Activated CD8-positive, alpha-beta memory T cell treated with anti-CD3 and anti-CD28 coated beads, Interleukin-2, amount 10 ng/mL, durations not matched to agents 7 days and 5 days (primary cell): ENCODE measurements around the gene AJM1. TPM values are rescaled to one million over a fixed set of nuclear protein-coding genes. Genes with fewer than 3 reads are reported as not detected.
A peak's percentile ranks its signal among the peaks of the same experiment; 100 is the strongest.

Source experiments
- microRNA-seq: library from miRNA; unstranded; fragments of <30 nt; microRNA quantifications from one replicate; pipeline ENCODE4 v1.2.0, GENCODE V29; 2022
- total RNA-seq, 2 experiments: library from RNA; stranded (reverse); gene quantifications; one replicate each; pipeline ENCODE4 v1.2.3, GENCODE V29; 2021

AJM1 gene
- total RNA-seq, 2 experiments from 2014 or later, result 3.9 to 4.4 TPM

Small RNA genes within 50 kb of the gene (microRNA-seq; reads per million reads assigned to microRNA genes)
- gene MIR4292, result not detected
- gene MIR4479, result 9.8 reads per million, percentile 30 among the genes with 10 or more reads in this experiment

Other genes starting within 250 kb of the AJM1 start
- gene EGFL7, start 179.6 kb upstream of the AJM1 start, total RNA-seq, result 1 to 10 TPM in 1 of 2 experiments, under 1 TPM in 1; 0.29 to 1.1 TPM
- 10 to 100 TPM; 16.9 to 20.5 TPM for gene AGPAT2, start 155.0 kb upstream of the AJM1 start, total RNA-seq
- not detected for gene DIPK1B, start 129.9 kb upstream of the AJM1 start, total RNA-seq
- under 1 TPM in 1 of 2 experiments, not detected in 1; 0.68 TPM for gene LCN10, start 99.5 kb upstream of the AJM1 start, total RNA-seq
- gene LCN6, start 94.0 kb upstream of the AJM1 start, total RNA-seq, result not detected
- gene LCN8, start 84.2 kb upstream of the AJM1 start, total RNA-seq, result not detected
- not detected for gene LCN15, start 78.0 kb upstream of the AJM1 start, total RNA-seq
- 10 to 100 TPM; 31.7 to 32.8 TPM for gene TMEM141, start 51.1 kb upstream of the AJM1 start, total RNA-seq
- under 1 TPM; 0.26 to 0.91 TPM for gene CCDC183, start 46.1 kb upstream of the AJM1 start, total RNA-seq
- 100 to 1,000 TPM; 113 to 123 TPM for gene RABL6, start 34.5 kb upstream of the AJM1 start, total RNA-seq
- gene PHPT1, start 6.9 kb downstream of the AJM1 start, total RNA-seq, result 100 to 1,000 TPM in 1 of 2 experiments, 10 to 100 TPM in 1; 96.8 to 116 TPM
- 10 to 100 TPM; 13.4 to 15.5 TPM for gene MAMDC4, start 9.9 kb downstream of the AJM1 start, total RNA-seq
- gene EDF1, start 23.8 kb downstream of the AJM1 start, total RNA-seq, result 100 to 1,000 TPM; 283 to 360 TPM
- 10 to 100 TPM; 58.4 to 67.6 TPM for gene TRAF2, start 44.0 kb downstream of the AJM1 start, total RNA-seq
- 100 to 1,000 TPM; 106 to 107 TPM for gene FBXW5, start 102.3 kb downstream of the AJM1 start, total RNA-seq
- gene C8G, start 102.8 kb downstream of the AJM1 start, total RNA-seq, result 1 to 10 TPM in 1 of 2 experiments, not detected in 1; 1.7 TPM
- gene LCN12, start 109.8 kb downstream of the AJM1 start, total RNA-seq, result 1 to 10 TPM in 1 of 2 experiments, under 1 TPM in 1; 0.68 to 1.2 TPM
- 1 to 10 TPM; 1.2 to 3.2 TPM for gene PTGDS, start 135.0 kb downstream of the AJM1 start, total RNA-seq
- gene LCNL1, start 140.5 kb downstream of the AJM1 start, total RNA-seq, result under 1 TPM in 1 of 2 experiments, not detected in 1; 0.09 TPM
- 10 to 100 TPM; 68.6 to 94.8 TPM for gene PAXX, start 149.9 kb downstream of the AJM1 start, total RNA-seq
- gene CLIC3, start 154.1 kb downstream of the AJM1 start, total RNA-seq, result 1 to 10 TPM; 3.8 to 7.8 TPM
- 10 to 100 TPM; 30.0 to 73.6 TPM for gene ABCA2, start 185.8 kb downstream of the AJM1 start, total RNA-seq
- 1 to 10 TPM in 1 of 2 experiments, under 1 TPM in 1; 0.68 to 2.8 TPM for gene FUT7, start 189.6 kb downstream of the AJM1 start, total RNA-seq
- gene NPDC1, start 203.7 kb downstream of the AJM1 start, total RNA-seq, result 10 to 100 TPM; 30.4 to 55.6 TPM
- not detected for gene ENTPD2, start 211.6 kb downstream of the AJM1 start, total RNA-seq
- gene SAPCD2, start 228.1 kb downstream of the AJM1 start, total RNA-seq, result 10 to 100 TPM; 31.9 to 40.1 TPM
- 10 to 100 TPM; 32.6 to 35.3 TPM for gene UAP1L1, start 235.0 kb downstream of the AJM1 start, total RNA-seq
- 10 to 100 TPM; 43.8 to 60.6 TPM for gene MAN1B1, start 244.5 kb downstream of the AJM1 start, total RNA-seq